ENCODE data around the gene PEX1. TPM values are rescaled to one million over a fixed set of nuclear protein-coding genes. Genes with fewer than 3 reads are reported as not detected.

Gene PEX1
- total and polyA plus RNA-seq, 2 of the 13 experiments (the other 11 are each of a cell fraction or from before 2014, with no cell fraction given) = 16.6 to 22.4 TPM

DNA sequence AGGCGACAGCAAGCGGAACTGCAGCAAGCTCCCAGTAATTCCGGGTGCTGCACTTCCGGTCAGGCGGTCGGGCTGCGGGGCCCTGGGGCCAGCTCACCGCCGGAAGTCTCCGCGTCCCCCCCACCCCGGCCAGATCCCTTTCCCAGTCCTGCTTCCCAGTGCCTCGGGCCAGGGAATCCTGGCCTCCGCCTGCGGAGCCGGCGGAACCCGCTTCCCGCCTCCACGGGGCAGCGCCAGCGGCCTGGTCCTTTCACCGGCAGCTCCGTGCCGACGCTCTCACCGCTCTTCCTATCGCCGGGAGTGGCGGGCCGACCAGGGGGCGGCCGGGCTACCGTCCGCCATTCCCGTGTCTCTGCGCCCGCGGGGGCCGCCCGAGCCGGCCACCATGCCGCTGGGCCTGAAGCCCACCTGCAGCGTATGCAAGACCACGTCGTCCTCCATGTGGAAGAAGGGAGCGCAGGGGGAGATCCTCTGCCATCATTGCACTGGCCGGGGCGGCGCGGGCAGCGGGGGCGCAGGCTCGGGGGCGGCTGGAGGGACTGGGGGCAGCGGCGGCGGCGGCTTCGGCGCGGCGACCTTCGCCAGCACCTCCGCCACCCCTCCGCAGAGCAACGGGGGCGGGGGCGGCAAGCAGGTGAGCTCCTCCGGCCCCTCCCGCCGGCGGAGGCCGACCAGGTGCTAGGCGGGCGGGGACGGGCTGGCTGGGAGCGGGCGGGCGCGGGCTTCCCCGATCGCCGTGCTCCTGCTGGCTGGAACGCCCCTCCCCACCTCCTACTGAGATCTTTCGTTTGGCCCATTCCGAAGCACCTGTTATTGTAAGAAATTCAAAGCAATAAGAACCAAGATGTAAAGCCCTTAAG lies 80.7 kb downstream of the PEX1 start, which contains the start of gene GATAD1 (continued):
- TF ChIP-seq MED8 (CRISPR knock-in tag; IDR thresholded peaks at IDR 0.05; ENCODE audit: insufficient replicate concordance) = peak; percentile 66
- TF ChIP-seq, protein P1, sequence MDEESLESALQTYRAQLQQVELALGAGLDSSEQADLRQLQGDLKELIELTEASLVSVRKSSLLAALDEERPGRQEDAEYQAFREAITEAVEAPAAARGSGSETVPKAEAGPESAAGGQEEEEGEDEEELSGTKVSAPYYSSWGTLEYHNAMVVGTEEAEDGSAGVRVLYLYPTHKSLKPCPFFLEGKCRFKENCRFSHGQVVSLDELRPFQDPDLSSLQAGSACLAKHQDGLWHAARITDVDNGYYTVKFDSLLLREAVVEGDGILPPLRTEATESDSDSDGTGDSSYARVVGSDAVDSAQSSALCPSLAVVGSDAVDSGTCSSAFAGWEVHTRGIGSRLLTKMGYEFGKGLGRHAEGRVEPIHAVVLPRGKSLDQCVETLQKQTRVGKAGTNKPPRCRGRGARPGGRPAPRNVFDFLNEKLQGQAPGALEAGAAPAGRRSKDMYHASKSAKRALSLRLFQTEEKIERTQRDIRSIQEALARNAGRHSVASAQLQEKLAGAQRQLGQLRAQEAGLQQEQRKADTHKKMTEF (CRISPR knock-in tag; IDR thresholded peaks at IDR 0.05) = peak; percentile 85
- TF ChIP-seq ZNF570 (CRISPR knock-in tag; IDR thresholded peaks at IDR 0.05; ENCODE audit: borderline replicate concordance) = no peak
- TF ChIP-seq ZNF446 (CRISPR knock-in tag; IDR thresholded peaks at IDR 0.05) = no peak; the same call in none of the 2 replicates
- TF ChIP-seq SAP130 (CRISPR knock-in tag; IDR thresholded peaks at IDR 0.05; ENCODE audit: low read depth) = peak; percentile 82
- TF ChIP-seq NFE2 (CRISPR knock-in tag; IDR thresholded peaks at IDR 0.05) = no peak
- peak; percentile 79 for TF ChIP-seq RBM39 (IDR thresholded peaks at IDR 0.05; ENCODE audit: low read depth, low read length, poor library complexity, severe bottlenecking)
- peak; percentile 37 for TF ChIP-seq PTBP1 (IDR thresholded peaks at IDR 0.05; ENCODE audit: low read depth, low read length, poor library complexity, severe bottlenecking)
- TF ChIP-seq, protein P2, sequence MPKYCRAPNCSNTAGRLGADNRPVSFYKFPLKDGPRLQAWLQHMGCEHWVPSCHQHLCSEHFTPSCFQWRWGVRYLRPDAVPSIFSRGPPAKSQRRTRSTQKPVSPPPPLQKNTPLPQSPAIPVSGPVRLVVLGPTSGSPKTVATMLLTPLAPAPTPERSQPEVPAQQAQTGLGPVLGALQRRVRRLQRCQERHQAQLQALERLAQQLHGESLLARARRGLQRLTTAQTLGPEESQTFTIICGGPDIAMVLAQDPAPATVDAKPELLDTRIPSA (CRISPR knock-in tag; IDR thresholded peaks at IDR 0.05; ENCODE audit: borderline replicate concordance) = no peak
- TF ChIP-seq ZFP37 (CRISPR knock-in tag; IDR thresholded peaks at IDR 0.05; ENCODE audit: borderline replicate concordance) = no peak
- TF ChIP-seq SNAI1 (CRISPR knock-in tag; IDR thresholded peaks at IDR 0.05; ENCODE audit: borderline replicate concordance) = 0 out of 2 replicates have a peak, but pooled peaks have one; percentile 23
- TF ChIP-seq TRIM24 (CRISPR knock-in tag; IDR thresholded peaks at IDR 0.05) = no peak
- TF ChIP-seq TBX2 (CRISPR knock-in tag; IDR thresholded peaks at IDR 0.05; ENCODE audit: borderline replicate concordance) = peak; percentile 79
- TF ChIP-seq, protein P3, sequence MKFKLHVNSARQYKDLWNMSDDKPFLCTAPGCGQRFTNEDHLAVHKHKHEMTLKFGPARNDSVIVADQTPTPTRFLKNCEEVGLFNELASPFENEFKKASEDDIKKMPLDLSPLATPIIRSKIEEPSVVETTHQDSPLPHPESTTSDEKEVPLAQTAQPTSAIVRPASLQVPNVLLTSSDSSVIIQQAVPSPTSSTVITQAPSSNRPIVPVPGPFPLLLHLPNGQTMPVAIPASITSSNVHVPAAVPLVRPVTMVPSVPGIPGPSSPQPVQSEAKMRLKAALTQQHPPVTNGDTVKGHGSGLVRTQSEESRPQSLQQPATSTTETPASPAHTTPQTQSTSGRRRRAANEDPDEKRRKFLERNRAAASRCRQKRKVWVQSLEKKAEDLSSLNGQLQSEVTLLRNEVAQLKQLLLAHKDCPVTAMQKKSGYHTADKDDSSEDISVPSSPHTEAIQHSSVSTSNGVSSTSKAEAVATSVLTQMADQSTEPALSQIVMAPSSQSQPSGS (CRISPR knock-in tag; IDR thresholded peaks at IDR 0.05) = 0 out of 2 replicates have a peak, but pooled peaks have one; percentile 24
- TF ChIP-seq, protein P4, sequence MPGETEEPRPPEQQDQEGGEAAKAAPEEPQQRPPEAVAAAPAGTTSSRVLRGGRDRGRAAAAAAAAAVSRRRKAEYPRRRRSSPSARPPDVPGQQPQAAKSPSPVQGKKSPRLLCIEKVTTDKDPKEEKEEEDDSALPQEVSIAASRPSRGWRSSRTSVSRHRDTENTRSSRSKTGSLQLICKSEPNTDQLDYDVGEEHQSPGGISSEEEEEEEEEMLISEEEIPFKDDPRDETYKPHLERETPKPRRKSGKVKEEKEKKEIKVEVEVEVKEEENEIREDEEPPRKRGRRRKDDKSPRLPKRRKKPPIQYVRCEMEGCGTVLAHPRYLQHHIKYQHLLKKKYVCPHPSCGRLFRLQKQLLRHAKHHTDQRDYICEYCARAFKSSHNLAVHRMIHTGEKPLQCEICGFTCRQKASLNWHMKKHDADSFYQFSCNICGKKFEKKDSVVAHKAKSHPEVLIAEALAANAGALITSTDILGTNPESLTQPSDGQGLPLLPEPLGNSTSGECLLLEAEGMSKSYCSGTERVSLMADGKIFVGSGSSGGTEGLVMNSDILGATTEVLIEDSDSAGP (CRISPR knock-in tag; IDR thresholded peaks at IDR 0.05; ENCODE audit: borderline replicate concordance) = peak; percentile 86
- TF ChIP-seq, protein P5, sequence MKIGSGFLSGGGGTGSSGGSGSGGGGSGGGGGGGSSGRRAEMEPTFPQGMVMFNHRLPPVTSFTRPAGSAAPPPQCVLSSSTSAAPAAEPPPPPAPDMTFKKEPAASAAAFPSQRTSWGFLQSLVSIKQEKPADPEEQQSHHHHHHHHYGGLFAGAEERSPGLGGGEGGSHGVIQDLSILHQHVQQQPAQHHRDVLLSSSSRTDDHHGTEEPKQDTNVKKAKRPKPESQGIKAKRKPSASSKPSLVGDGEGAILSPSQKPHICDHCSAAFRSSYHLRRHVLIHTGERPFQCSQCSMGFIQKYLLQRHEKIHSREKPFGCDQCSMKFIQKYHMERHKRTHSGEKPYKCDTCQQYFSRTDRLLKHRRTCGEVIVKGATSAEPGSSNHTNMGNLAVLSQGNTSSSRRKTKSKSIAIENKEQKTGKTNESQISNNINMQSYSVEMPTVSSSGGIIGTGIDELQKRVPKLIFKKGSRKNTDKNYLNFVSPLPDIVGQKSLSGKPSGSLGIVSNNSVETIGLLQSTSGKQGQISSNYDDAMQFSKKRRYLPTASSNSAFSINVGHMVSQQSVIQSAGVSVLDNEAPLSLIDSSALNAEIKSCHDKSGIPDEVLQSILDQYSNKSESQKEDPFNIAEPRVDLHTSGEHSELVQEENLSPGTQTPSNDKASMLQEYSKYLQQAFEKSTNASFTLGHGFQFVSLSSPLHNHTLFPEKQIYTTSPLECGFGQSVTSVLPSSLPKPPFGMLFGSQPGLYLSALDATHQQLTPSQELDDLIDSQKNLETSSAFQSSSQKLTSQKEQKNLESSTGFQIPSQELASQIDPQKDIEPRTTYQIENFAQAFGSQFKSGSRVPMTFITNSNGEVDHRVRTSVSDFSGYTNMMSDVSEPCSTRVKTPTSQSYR (CRISPR knock-in tag; IDR thresholded peaks at IDR 0.05; ENCODE audit: borderline replicate concordance) = peak; percentile 6; the same call in 1 of the 2 replicates
- no peak for TF ChIP-seq MIXL1 (CRISPR knock-in tag; IDR thresholded peaks at IDR 0.05)
